GM21717 (cell line): ENCODE results near the gene KCNAB1.
"Not testable (repeated sequence)": the region's sequence is repeated elsewhere in the genome, so short reads cannot be mapped to it uniquely, and the experiment has no call there.

Source experiments
- ATAC-seq: cut with Tn5 transposase; IDR thresholded peaks from one replicate; pipeline ENCODE4 v1.9.1; 2021; ENCODE audit warnings: mild to moderate bottlenecking, moderate library complexity; ENCODE audit not compliant: unreplicated experiment

The KCNAB1 gene

GRCh38 chr3:156554842-156555687 lies 434.7 kb downstream of the KCNAB1 start, which contains the start of gene SSR3:
Gene SSR3 (minus strand): TSS chr3:156555117. CDS start chr3:156555089, 28 bp downstream.
- peak; percentile 98 for ATAC-seq

- ATAC-seq = no peak
Observed at GRCh38 chr3:156558389-156558788, 438.0 kb downstream of the KCNAB1 start.

- ATAC-seq = no peak
Observed at GRCh38 chr3:156559321-156559720, 438.9 kb downstream of the KCNAB1 start.

GRCh38 chr3:156561533-156561932 lies 441.2 kb downstream of the KCNAB1 start:
- peak; percentile 52 for ATAC-seq

- ATAC-seq = not testable (repeated sequence)
Observed at GRCh38 chr3:156562486-156562885, 442.1 kb downstream of the KCNAB1 start.

- no peak for ATAC-seq
Observed at GRCh38 chr3:156563900-156564682, 443.7 kb downstream of the KCNAB1 start.

GRCh38 chr3:156569016-156569415 lies 448.6 kb downstream of the KCNAB1 start:
- not testable (repeated sequence) for ATAC-seq

GRCh38 chr3:156569881-156570280 lies 449.5 kb downstream of the KCNAB1 start:
- ATAC-seq = not testable (repeated sequence)

- no peak for ATAC-seq
Observed at GRCh38 chr3:156575641-156576040, 455.3 kb downstream of the KCNAB1 start.

GRCh38 chr3:156576051-156576450 lies 455.7 kb downstream of the KCNAB1 start:
- ATAC-seq = no peak

GRCh38 chr3:156576651-156577348 lies 456.4 kb downstream of the KCNAB1 start:
- ATAC-seq = no peak

GRCh38 chr3:156577736-156578135 lies 457.4 kb downstream of the KCNAB1 start:
- no peak for ATAC-seq

GRCh38 chr3:156579427-156579851 lies 459.1 kb downstream of the KCNAB1 start:
- ATAC-seq = no peak

GRCh38 chr3:156581033-156581432 lies 460.7 kb downstream of the KCNAB1 start:
- no peak for ATAC-seq

- no peak for ATAC-seq
Observed at GRCh38 chr3:156581954-156582353, 461.6 kb downstream of the KCNAB1 start.

- ATAC-seq = no peak
Observed at GRCh38 chr3:156582532-156583183, 462.3 kb downstream of the KCNAB1 start.

GRCh38 chr3:156583469-156583868 lies 463.1 kb downstream of the KCNAB1 start:
- ATAC-seq = no peak

GRCh38 chr3:156586905-156587759 lies 466.8 kb downstream of the KCNAB1 start:
- peak; percentile 68 for ATAC-seq

GRCh38 chr3:156587760-156588069 lies 467.3 kb downstream of the KCNAB1 start:
- ATAC-seq = peak; percentile 11
